ENCODE results near the gene NRP1.

NRP1 gene

GRCh38 chr10:33199731-33200232 is 134.7 kb downstream of the NRP1 start:
- Histone ChIP-seq H3K4me3 (no peak overlapping the region), H3K9me3 (no peaks in the 10 kb centered on the region), H3K27ac (no peak overlapping the region), H3K36me3 (peaks cover 21 to 29% (median 22%) of the 10 kb centered on the region in 3 donors), H3K4me1 (peaks cover 0 to 31% (median 2%) of the 10 kb centered on the region in 4 donors), H3K27me3 (no peaks in the 10 kb centered on the region)
- no peak for DNase-seq
- no peak for TF ChIP-seq CTCF (IDR thresholded peaks at IDR 0.05)
- intact Hi-C loops (cut with DNase I; ENCODE audit: low total_unique reads) = loop anchor here (10.0 kb wide), 1 partner anchor 125 kb away; no protein-coding TSS in a partner anchor

- no peaks in the 10 kb centered on the region for H3K9me3 ChIP-seq
- H3K27me3 ChIP-seq = no peaks in the 10 kb centered on the region
- TF ChIP-seq CTCF (IDR thresholded peaks at IDR 0.05) = no peak
- intact Hi-C loops (cut with DNase I; ENCODE audit: low total_unique reads) = loop anchor here (10.0 kb wide), 1 partner anchor 126 kb away; no protein-coding TSS in a partner anchor
- no peak overlapping the region for H3K4me3 ChIP-seq
- H3K27ac ChIP-seq = no peak overlapping the region
- DNase-seq = no peak
- H3K4me1 ChIP-seq = peaks cover 0 to 34% (median 9%) of the 10 kb centered on the region in 4 donors
- H3K36me3 ChIP-seq = peaks cover 20 to 29% (median 21%) of the 10 kb centered on the region in 3 donors
Observed at GRCh38 chr10:33198610-33199009, 135.9 kb downstream of the NRP1 start.

GRCh38 chr10:33196710-33197491 is 137.6 kb downstream of the NRP1 start:
- H3K4me3 ChIP-seq = peak overlapping the region in 1 of 2 donors; percentile 14
- DNase-seq = no peak
- peak overlapping the region; percentile 42 to 60 for H3K27ac ChIP-seq
- H3K4me1 ChIP-seq = peaks cover 0 to 41% (median 11%) of the 10 kb centered on the region in 4 donors
- intact Hi-C loops (cut with DNase I; ENCODE audit: low total_unique reads) = loop anchor here (10.0 kb wide), 1 partner anchor 128 kb away; no protein-coding TSS in a partner anchor
- peaks cover 9 to 19% (median 18%) of the 10 kb centered on the region in 3 donors for H3K36me3 ChIP-seq
- no peaks in the 10 kb centered on the region for H3K9me3 ChIP-seq
- TF ChIP-seq CTCF (IDR thresholded peaks at IDR 0.05) = no peak
- no peaks in the 10 kb centered on the region for H3K27me3 ChIP-seq

- DNase-seq = no peak
- peaks cover 0 to 41% (median 11%) of the 10 kb centered on the region in 4 donors for H3K4me1 ChIP-seq
- intact Hi-C loops (cut with DNase I; ENCODE audit: low total_unique reads) = loop anchor here (10.0 kb wide), 1 partner anchor 128 kb away; no protein-coding TSS in a partner anchor
Observed at GRCh38 chr10:33196377-33196706, 138.1 kb downstream of the NRP1 start.

More at GRCh38 chr10:33196377-33196706, 138.1 kb downstream of the NRP1 start:
- Histone ChIP-seq H3K36me3 (peaks cover 3 to 18% (median 13%) of the 10 kb centered on the region in 3 donors), H3K4me3 (no peak overlapping the region), H3K9me3 (no peaks in the 10 kb centered on the region), H3K27ac (peak overlapping the region; percentile 42 to 60), H3K27me3 (no peaks in the 10 kb centered on the region)
- no peak for TF ChIP-seq CTCF (IDR thresholded peaks at IDR 0.05)
